ENCODE data around the gene MAP3K4. TPM values are rescaled to one million over a fixed set of nuclear protein-coding genes. Genes with fewer than 3 reads are reported as not detected.

Gene MAP3K4
- total RNA-seq, 1 donor, result 31.5 TPM

- no peak for DNase-seq (ENCODE audit: low read depth)
- no peak for TF ChIP-seq CTCF (IDR thresholded peaks at IDR 0.05; ENCODE audit: insufficient read depth, low read depth, low read length)
- no peak overlapping the region for H3K4me3 ChIP-seq (ENCODE audit: low read depth, low read length)
These were observed 147.8 kb downstream of the MAP3K4 start for GRCh38 chr6:161139304-161139765.

- no peak overlapping the region for H3K4me3 ChIP-seq (ENCODE audit: low read depth, low read length)
- TF ChIP-seq CTCF (IDR thresholded peaks at IDR 0.05; ENCODE audit: insufficient read depth, low read depth, low read length), result no peak
- DNase-seq (ENCODE audit: low read depth), result no peak
These were observed 148.4 kb downstream of the MAP3K4 start for GRCh38 chr6:161139766-161140553.

GRCh38 chr6:161140554-161140875, 148.9 kb downstream of the MAP3K4 start:
- TF ChIP-seq CTCF (IDR thresholded peaks at IDR 0.05; ENCODE audit: insufficient read depth, low read depth, low read length), result no peak
- DNase-seq (ENCODE audit: low read depth), result no peak
- H3K4me3 ChIP-seq (ENCODE audit: low read depth, low read length), result no peak overlapping the region

- DNase-seq (ENCODE audit: low read depth), result no peak
- TF ChIP-seq CTCF (IDR thresholded peaks at IDR 0.05; ENCODE audit: insufficient read depth, low read depth, low read length), result no peak
- H3K4me3 ChIP-seq (ENCODE audit: low read depth, low read length), result no peak overlapping the region
These were observed 149.6 kb downstream of the MAP3K4 start for GRCh38 chr6:161141173-161141572.

GRCh38 chr6:161142957-161143296, 151.4 kb downstream of the MAP3K4 start:
- TF ChIP-seq CTCF (IDR thresholded peaks at IDR 0.05; ENCODE audit: insufficient read depth, low read depth, low read length), result no peak
- DNase-seq (ENCODE audit: low read depth), result no peak
- H3K4me3 ChIP-seq (ENCODE audit: low read depth, low read length), result no peak overlapping the region

GRCh38 chr6:161143663-161144430, 152.3 kb downstream of the MAP3K4 start:
- no peak for TF ChIP-seq CTCF (IDR thresholded peaks at IDR 0.05; ENCODE audit: insufficient read depth, low read depth, low read length)
- DNase-seq (ENCODE audit: low read depth), result no peak
- no peak overlapping the region for H3K4me3 ChIP-seq (ENCODE audit: low read depth, low read length)

Data from fibroblast of villous mesenchyme (primary cell).